DND-41 (cell line): ENCODE data around the gene TEN1.

ENCODE experiments used
- EZH2 ChIP-seq: IDR thresholded peaks from 3 replicates; pipeline ENCODE4 v1.6.1; 2012; ENCODE audit warnings: borderline replicate concordance, low read depth, mild to moderate bottlenecking, moderate library complexity, low read length, inconsistent platforms; ENCODE audit not compliant: severe bottlenecking
- TF ChIP-seq, protein P1 (sequence below): IDR thresholded peaks from 2 replicates; pipeline ENCODE4 v1.5.1; 2012; ENCODE audit warnings: borderline replicate concordance, low read length, moderate library complexity, mild to moderate bottlenecking; ENCODE audit not compliant: poor library complexity, severe bottlenecking; ENCODE audit errors: extremely low read depth

DNA sequence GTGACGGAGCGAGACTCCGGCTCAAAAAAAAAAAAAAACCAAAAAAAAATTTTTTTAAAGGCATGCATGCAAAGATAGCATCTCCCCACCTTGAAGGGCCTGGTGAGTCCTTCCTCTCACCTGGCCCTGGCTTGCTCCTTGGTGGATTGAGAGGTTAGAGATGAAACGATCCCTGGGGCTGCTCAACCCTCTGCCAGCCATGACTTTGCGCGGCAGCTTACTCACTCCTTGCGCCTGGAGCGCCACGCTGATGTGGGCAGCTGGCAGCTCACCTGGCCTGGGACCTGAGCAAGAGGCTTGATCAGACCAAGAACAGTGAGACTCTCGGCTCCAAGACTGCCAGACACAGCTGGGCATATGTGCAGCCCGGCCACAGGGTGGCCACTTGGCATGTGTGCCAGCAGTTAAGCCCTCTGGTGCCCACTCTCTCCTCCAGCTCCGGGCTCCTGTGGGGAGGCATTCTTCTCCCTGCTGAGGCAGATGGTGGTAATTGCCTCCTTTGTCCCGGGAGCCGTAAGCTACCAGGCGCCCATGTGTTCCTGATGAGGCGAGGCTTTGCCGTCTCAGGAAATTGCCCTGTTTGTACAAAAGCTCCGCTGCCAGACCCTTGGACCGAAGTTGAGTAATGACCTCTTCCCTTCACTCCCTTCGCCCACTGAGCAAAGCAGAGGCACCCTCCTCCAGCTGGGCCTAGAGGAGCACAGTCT, 53.2 kb downstream of the TEN1 start:
- TF ChIP-seq, protein P1, sequence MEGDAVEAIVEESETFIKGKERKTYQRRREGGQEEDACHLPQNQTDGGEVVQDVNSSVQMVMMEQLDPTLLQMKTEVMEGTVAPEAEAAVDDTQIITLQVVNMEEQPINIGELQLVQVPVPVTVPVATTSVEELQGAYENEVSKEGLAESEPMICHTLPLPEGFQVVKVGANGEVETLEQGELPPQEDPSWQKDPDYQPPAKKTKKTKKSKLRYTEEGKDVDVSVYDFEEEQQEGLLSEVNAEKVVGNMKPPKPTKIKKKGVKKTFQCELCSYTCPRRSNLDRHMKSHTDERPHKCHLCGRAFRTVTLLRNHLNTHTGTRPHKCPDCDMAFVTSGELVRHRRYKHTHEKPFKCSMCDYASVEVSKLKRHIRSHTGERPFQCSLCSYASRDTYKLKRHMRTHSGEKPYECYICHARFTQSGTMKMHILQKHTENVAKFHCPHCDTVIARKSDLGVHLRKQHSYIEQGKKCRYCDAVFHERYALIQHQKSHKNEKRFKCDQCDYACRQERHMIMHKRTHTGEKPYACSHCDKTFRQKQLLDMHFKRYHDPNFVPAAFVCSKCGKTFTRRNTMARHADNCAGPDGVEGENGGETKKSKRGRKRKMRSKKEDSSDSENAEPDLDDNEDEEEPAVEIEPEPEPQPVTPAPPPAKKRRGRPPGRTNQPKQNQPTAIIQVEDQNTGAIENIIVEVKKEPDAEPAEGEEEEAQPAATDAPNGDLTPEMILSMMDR: no peak
- TF ChIP-seq EZH2: no peak
